SW 1271 (cell line): ENCODE data around the gene THUMPD3.

Source experiments
- DNase-seq, 2 experiments: peaks; one replicate each; lab custom pipeline; 2025; lab: John Stamatoyannopoulos, UW

THUMPD3 gene

GRCh38 chr3:9416139-9416780 is 53.4 kb downstream of the THUMPD3 start:
- no peak for DNase-seq

GRCh38 chr3:9420850-9421549 is 58.1 kb downstream of the THUMPD3 start:
- peak in 1 of 2 experiments; percentile 33 for DNase-seq

GRCh38 chr3:9422712-9423424 is 60.0 kb downstream of the THUMPD3 start:
- peak; percentile 64 to 94 for DNase-seq

GRCh38 chr3:9428411-9428810 is 65.6 kb downstream of the THUMPD3 start:
- no peak for DNase-seq

GRCh38 chr3:9430733-9431132 is 67.9 kb downstream of the THUMPD3 start:
- DNase-seq: no peak

GRCh38 chr3:9433627-9434521 is 71.0 kb downstream of the THUMPD3 start:
- no peak for DNase-seq

GRCh38 chr3:9435316-9435715 is 72.5 kb downstream of the THUMPD3 start:
- no peak for DNase-seq
